Measurements from ENCODE around the gene MTHFR.

Gene MTHFR

GRCh38 chr1:11736746-11737639 is 68.8 kb downstream of the MTHFR start (continued):
- TF ChIP-seq, protein P1, sequence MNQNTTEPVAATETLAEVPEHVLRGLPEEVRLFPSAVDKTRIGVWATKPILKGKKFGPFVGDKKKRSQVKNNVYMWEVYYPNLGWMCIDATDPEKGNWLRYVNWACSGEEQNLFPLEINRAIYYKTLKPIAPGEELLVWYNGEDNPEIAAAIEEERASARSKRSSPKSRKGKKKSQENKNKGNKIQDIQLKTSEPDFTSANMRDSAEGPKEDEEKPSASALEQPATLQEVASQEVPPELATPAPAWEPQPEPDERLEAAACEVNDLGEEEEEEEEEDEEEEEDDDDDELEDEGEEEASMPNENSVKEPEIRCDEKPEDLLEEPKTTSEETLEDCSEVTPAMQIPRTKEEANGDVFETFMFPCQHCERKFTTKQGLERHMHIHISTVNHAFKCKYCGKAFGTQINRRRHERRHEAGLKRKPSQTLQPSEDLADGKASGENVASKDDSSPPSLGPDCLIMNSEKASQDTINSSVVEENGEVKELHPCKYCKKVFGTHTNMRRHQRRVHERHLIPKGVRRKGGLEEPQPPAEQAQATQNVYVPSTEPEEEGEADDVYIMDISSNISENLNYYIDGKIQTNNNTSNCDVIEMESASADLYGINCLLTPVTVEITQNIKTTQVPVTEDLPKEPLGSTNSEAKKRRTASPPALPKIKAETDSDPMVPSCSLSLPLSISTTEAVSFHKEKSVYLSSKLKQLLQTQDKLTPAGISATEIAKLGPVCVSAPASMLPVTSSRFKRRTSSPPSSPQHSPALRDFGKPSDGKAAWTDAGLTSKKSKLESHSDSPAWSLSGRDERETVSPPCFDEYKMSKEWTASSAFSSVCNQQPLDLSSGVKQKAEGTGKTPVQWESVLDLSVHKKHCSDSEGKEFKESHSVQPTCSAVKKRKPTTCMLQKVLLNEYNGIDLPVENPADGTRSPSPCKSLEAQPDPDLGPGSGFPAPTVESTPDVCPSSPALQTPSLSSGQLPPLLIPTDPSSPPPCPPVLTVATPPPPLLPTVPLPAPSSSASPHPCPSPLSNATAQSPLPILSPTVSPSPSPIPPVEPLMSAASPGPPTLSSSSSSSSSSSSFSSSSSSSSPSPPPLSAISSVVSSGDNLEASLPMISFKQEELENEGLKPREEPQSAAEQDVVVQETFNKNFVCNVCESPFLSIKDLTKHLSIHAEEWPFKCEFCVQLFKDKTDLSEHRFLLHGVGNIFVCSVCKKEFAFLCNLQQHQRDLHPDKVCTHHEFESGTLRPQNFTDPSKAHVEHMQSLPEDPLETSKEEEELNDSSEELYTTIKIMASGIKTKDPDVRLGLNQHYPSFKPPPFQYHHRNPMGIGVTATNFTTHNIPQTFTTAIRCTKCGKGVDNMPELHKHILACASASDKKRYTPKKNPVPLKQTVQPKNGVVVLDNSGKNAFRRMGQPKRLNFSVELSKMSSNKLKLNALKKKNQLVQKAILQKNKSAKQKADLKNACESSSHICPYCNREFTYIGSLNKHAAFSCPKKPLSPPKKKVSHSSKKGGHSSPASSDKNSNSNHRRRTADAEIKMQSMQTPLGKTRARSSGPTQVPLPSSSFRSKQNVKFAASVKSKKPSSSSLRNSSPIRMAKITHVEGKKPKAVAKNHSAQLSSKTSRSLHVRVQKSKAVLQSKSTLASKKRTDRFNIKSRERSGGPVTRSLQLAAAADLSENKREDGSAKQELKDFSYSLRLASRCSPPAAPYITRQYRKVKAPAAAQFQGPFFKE (tag by site-specific recombination; IDR thresholded peaks at IDR 0.05; ENCODE audit: borderline replicate concordance), result no peak
- TF ChIP-seq ZNF221 (tag by site-specific recombination; IDR thresholded peaks at IDR 0.05; ENCODE audit: borderline replicate concordance) (no peak), ZNF561 (tag by site-specific recombination; IDR thresholded peaks at IDR 0.05; ENCODE audit: borderline replicate concordance) (0 out of 2 replicates have a peak, but pooled peaks have one; percentile 32), KLF16 (tag by site-specific recombination; IDR thresholded peaks at IDR 0.05) (no peak), ZNF837 (tag by site-specific recombination; IDR thresholded peaks at IDR 0.05) (no peak), FEZF1 (tag by site-specific recombination; IDR thresholded peaks at IDR 0.05) (peak; percentile 36; the same call in 1 of the 2 replicates), OSR2 (tag by site-specific recombination; IDR thresholded peaks at IDR 0.05) (peak; percentile 23; the same call in 1 of the 2 replicates), ZNF548 (tag by site-specific recombination; IDR thresholded peaks at IDR 0.05) (no peak), ZNF76 (tag by site-specific recombination; IDR thresholded peaks at IDR 0.05; ENCODE audit: borderline replicate concordance, low read depth) (0 out of 2 replicates have a peak, but pooled peaks have one; percentile 18), ZNF335 (tag by site-specific recombination; conservative IDR thresholded peaks at IDR 0.05) (peak; percentile 94), ZNF404 (tag by site-specific recombination; IDR thresholded peaks at IDR 0.05) (no peak), ZNF580 (tag by site-specific recombination; IDR thresholded peaks at IDR 0.05) (no peak), GLI2 (tag by site-specific recombination; IDR thresholded peaks at IDR 0.05; ENCODE audit: borderline replicate concordance, low read depth) (no peak), ZNF514 (tag by site-specific recombination; IDR thresholded peaks at IDR 0.05) (no peak)
- TF ChIP-seq, protein P2, sequence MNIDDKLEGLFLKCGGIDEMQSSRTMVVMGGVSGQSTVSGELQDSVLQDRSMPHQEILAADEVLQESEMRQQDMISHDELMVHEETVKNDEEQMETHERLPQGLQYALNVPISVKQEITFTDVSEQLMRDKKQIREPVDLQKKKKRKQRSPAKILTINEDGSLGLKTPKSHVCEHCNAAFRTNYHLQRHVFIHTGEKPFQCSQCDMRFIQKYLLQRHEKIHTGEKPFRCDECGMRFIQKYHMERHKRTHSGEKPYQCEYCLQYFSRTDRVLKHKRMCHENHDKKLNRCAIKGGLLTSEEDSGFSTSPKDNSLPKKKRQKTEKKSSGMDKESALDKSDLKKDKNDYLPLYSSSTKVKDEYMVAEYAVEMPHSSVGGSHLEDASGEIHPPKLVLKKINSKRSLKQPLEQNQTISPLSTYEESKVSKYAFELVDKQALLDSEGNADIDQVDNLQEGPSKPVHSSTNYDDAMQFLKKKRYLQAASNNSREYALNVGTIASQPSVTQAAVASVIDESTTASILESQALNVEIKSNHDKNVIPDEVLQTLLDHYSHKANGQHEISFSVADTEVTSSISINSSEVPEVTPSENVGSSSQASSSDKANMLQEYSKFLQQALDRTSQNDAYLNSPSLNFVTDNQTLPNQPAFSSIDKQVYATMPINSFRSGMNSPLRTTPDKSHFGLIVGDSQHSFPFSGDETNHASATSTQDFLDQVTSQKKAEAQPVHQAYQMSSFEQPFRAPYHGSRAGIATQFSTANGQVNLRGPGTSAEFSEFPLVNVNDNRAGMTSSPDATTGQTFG (tag by site-specific recombination; IDR thresholded peaks at IDR 0.05; ENCODE audit: borderline replicate concordance), result no peak

Data from HEK293 (cell line).